SJCRH30 (cell line): Measurements from ENCODE around the gene SLC45A1. TPM values are rescaled to one million over a fixed set of nuclear protein-coding genes. Genes with fewer than 3 reads are reported as not detected.
"Not testable (repeated sequence)": the region's sequence is repeated elsewhere in the genome, so short reads cannot be mapped to it uniquely, and the experiment has no call there.

Experiments used
- DNase-seq, 2 experiments: peaks; one replicate each; pipeline ENCODE4 v3.0.0-alpha.2; 2015 to 2020
- H3K27ac ChIP-seq: fragments of 250-450 bp; sonication (Bioruptor Pico); 2 replicates; pipeline ENCODE4 v1.5.1; 2020; ENCODE audit warnings: mild to moderate bottlenecking, moderate library complexity
- H3K27me3 ChIP-seq: fragments of 250-450 bp; sonication (Bioruptor Pico); 2 replicates; pipeline ENCODE4 v1.5.1; 2020; ENCODE audit warnings: mild to moderate bottlenecking, moderate library complexity
- H3K36me3 ChIP-seq: fragments of 250-450 bp; sonication (Bioruptor Pico); 2 replicates; pipeline ENCODE4 v1.5.1; 2020; ENCODE audit warnings: mild to moderate bottlenecking, moderate library complexity
- H3K4me1 ChIP-seq: fragments of 250-450 bp; sonication (Bioruptor Pico); 2 replicates; pipeline ENCODE4 v1.5.1; 2020; ENCODE audit warnings: mild to moderate bottlenecking, moderate library complexity
- H3K4me3 ChIP-seq: fragments of 250-450 bp; sonication (Bioruptor Pico); 2 replicates; pipeline ENCODE4 v1.5.1; 2020; ENCODE audit warnings: mild to moderate bottlenecking, moderate library complexity
- H3K9me3 ChIP-seq: fragments of 250-450 bp; sonication (Bioruptor Pico); replicated peaks from 2 replicates; pipeline ENCODE4 v1.5.1; 2020; ENCODE audit warnings: mild to moderate bottlenecking, moderate library complexity
- total RNA-seq: library from RNA; depleted of rRNA; stranded (reverse); fragments of >200 nt; shearing (Covaris generic); gene quantifications from 2 replicates; pipeline ENCODE4 v1.2.3, GENCODE V29; 2014

Gene SLC45A1
- total RNA-seq, 1 experiment from 2014 or later = 2.8 TPM

DNA sequence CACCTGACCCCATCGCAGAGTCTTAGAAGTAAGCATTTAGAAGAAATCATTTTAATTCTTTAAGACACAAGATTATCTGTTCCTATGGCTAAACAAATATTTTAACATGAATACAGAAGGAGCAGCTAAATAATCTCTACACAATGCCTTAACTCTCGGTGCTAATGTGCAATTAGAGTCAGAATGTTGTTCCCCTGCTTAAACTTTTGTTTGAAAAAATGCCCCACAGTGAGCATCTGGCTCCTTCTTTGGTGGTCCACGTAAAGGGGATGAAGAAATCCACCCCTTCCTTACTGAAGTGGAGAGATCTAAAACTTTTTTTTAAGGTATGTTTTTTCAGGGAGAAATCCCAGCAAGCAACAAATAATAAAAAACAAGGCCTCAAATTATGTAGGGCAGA lies 55.2 kb downstream of the SLC45A1 start:
- Histone ChIP-seq H3K27me3 (no peaks in the 10 kb centered on the region), H3K4me3 (peak overlapping the region; percentile 12; the same call in 1 of the 2 replicates), H3K27ac (peak overlapping the region; percentile 33; the same call in 1 of the 2 replicates), H3K9me3 (no peaks in the 10 kb centered on the region), H3K36me3 (peaks cover 9% of the 10 kb centered on the region; the same call in 1 of the 2 replicates), H3K4me1 (peaks cover 56% of the 10 kb centered on the region)
- no peak for DNase-seq

GRCh38 chr1:8373581-8374241 lies 55.8 kb downstream of the SLC45A1 start:
- DNase-seq = peak; percentile 81 to 87
- H3K36me3 ChIP-seq = peaks cover 9% of the 10 kb centered on the region; the same call in 1 of the 2 replicates
- peak overlapping the region; percentile 12 for H3K4me3 ChIP-seq
- H3K27me3 ChIP-seq = no peaks in the 10 kb centered on the region
- H3K9me3 ChIP-seq = no peaks in the 10 kb centered on the region
- H3K27ac ChIP-seq = peak overlapping the region; percentile 33
- peaks cover 62% of the 10 kb centered on the region for H3K4me1 ChIP-seq

DNA sequence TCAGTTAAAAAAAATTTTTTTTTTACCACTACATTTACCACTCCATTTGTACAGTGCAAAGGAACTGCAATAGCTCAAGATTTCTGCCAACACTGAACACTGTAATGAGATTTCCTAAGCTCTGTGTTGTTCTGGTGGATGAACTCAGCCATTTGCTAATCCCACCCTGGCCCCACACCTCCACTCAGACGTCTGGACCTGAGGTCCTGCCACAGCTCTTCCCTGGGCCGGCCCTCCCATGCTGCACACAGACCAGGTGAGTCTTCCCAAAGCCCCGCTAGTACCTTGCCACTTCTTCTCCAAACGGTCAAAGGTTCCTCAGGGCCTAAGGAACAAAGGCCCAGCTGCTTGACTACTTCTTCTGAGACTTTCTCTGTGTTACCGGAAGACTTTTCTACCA lies 56.4 kb downstream of the SLC45A1 start:
- Histone ChIP-seq H3K4me1 (peaks cover 68% of the 10 kb centered on the region), H3K9me3 (no peaks in the 10 kb centered on the region), H3K27ac (peak overlapping the region; percentile 33; the same call in 1 of the 2 replicates), H3K36me3 (peaks cover 9% of the 10 kb centered on the region; the same call in 1 of the 2 replicates), H3K27me3 (no peaks in the 10 kb centered on the region), H3K4me3 (no peak overlapping the region)
- DNase-seq = no peak

DNA sequence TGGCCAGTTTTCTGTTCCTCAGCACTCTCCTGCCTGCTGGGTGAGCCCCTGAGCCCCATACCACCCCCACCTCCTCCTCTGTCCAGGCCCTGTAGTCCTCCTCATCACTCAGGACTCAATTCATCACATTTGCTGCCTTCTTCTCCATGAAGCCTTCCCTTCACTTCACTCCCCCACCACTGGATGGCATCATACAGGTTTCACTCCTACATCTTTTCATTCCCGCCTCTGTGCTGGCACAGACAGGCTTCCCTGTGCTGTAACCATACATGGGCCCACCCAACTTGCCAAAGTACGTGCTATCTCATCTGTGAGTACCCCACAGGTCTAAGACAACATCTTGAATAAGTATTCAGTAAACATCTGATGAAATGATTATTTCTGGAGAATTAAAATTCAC lies 56.9 kb downstream of the SLC45A1 start:
- Histone ChIP-seq H3K9me3 (no peaks in the 10 kb centered on the region), H3K4me1 (peaks cover 70% of the 10 kb centered on the region), H3K36me3 (peaks cover 9% of the 10 kb centered on the region; the same call in 1 of the 2 replicates), H3K27me3 (no peaks in the 10 kb centered on the region), H3K4me3 (no peak overlapping the region), H3K27ac (no peak overlapping the region)
- DNase-seq = peak; percentile 55 to 74

- H3K4me1 ChIP-seq = peaks cover 55% of the 10 kb centered on the region
- H3K27ac ChIP-seq = no peak overlapping the region
- no peak for DNase-seq
- H3K36me3 ChIP-seq = peaks cover 9% of the 10 kb centered on the region; the same call in 1 of the 2 replicates
- H3K9me3 ChIP-seq = no peaks in the 10 kb centered on the region
- no peak overlapping the region for H3K4me3 ChIP-seq
- H3K27me3 ChIP-seq = no peaks in the 10 kb centered on the region
Observed at GRCh38 chr1:8376358-8376840, 58.5 kb downstream of the SLC45A1 start.

DNA sequence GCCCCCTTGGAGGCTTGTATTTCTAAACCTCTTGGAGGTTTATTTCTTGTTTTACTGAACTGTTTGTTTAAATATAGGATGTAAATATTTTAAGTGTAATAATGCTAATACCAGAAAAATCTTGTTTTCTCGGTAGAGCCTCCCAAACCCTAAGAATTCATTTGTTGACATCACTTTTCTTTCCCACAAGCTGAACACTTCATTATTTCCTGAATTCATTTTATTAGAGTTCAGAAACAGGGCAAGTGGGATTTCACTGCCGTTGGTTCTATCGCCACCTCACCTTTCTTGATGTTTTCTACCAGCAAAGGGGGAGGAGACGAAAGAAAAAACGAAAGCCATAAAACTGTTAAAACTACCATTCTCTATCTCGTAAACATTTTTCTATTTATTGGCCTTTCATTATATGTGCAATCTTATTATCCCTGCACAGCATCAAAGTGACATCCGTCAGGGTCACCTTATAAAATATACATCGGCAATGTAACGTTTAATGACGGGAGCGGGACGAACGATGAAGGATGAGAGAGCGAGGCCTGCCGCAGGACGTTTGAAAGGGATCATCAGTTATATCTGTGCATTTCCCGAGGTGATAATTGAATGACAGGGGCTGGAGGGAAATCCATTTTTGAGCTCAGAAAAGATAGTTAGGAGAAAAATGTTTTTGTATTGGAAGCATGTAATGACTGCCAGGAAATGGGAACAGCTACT lies 59.5 kb downstream of the SLC45A1 start:
- no peak overlapping the region for H3K27ac ChIP-seq
- H3K9me3 ChIP-seq = no peaks in the 10 kb centered on the region
- no peak overlapping the region for H3K4me3 ChIP-seq
- peaks cover 45% of the 10 kb centered on the region for H3K4me1 ChIP-seq
- peaks cover 11% of the 10 kb centered on the region; the same call in 1 of the 2 replicates for H3K36me3 ChIP-seq
- no peak for DNase-seq
- H3K27me3 ChIP-seq = no peaks in the 10 kb centered on the region

GRCh38 chr1:8378178-8378577 lies 60.3 kb downstream of the SLC45A1 start:
- H3K27ac ChIP-seq = peak overlapping the region; percentile 17
- no peaks in the 10 kb centered on the region for H3K9me3 ChIP-seq
- no peak overlapping the region for H3K4me3 ChIP-seq
- no peaks in the 10 kb centered on the region for H3K27me3 ChIP-seq
- H3K4me1 ChIP-seq = peaks cover 37% of the 10 kb centered on the region
- DNase-seq = peak; percentile 64 to 82
- peaks cover 11% of the 10 kb centered on the region; the same call in 1 of the 2 replicates for H3K36me3 ChIP-seq

DNA sequence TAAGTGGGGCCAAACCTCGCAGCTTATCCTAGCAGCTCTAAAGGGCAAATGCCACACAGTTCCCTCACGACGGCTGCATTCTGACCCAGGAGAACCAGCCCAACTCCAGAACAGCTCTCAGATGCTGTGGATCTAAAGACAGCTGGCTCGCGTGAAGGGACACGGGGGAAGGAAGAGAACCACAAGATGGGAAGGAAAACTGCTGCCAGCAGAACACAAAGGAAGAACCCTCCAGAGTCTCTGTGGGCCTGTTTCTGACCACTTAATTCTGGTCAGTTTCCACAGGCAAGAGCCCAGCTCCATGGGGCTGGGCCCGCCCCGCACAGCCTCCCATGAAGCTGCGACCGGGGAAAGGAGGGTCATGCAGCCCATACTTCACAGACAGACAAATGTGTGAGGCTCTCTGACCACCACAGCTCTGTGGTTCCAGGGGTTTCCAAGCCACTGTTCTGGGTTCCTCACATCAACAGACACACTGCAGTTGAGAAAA lies 61.1 kb downstream of the SLC45A1 start:
- H3K4me1 ChIP-seq = peaks cover 31% of the 10 kb centered on the region
- H3K36me3 ChIP-seq = peaks cover 11% of the 10 kb centered on the region; the same call in 1 of the 2 replicates
- H3K27ac ChIP-seq = peak overlapping the region; percentile 17; the same call in 1 of the 2 replicates

GRCh38 chr1:8379513-8380186 lies 61.7 kb downstream of the SLC45A1 start:
- Histone ChIP-seq H3K27me3 (no peaks in the 10 kb centered on the region), H3K9me3 (no peaks in the 10 kb centered on the region), H3K36me3 (peaks cover 11% of the 10 kb centered on the region; the same call in 1 of the 2 replicates), H3K27ac (no peak overlapping the region), H3K4me1 (peaks cover 24% of the 10 kb centered on the region), H3K4me3 (no peak overlapping the region)
- DNase-seq = no peak

More for the DNA sequence above, 61.1 kb downstream of the SLC45A1 start:
- no peak for DNase-seq
- Histone ChIP-seq H3K4me3 (no peak overlapping the region), H3K27me3 (no peaks in the 10 kb centered on the region), H3K9me3 (no peaks in the 10 kb centered on the region)

DNA sequence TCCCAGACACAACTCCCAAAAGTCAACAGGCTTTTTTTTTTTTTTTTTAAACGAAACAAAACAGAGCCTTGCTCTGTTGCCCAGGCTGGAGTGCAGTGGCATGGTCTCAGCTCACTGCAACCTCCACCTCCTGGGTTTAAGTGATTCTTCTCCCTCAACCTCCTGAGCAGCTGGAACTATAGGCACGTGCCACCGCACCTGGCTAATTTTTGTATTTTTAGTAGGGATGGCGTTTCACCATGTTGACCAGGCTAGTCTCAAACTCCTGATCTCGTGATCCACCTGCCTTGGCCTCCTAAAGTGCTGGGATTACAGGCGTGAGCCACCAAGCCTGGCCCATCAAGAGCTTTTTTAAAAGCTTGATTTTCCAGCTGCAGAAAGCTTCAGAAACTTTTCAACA lies 62.4 kb downstream of the SLC45A1 start:
- not testable (repeated sequence) for H3K9me3 ChIP-seq, H3K4me3 ChIP-seq, H3K27ac ChIP-seq, H3K27me3 ChIP-seq, DNase-seq
- Histone ChIP-seq H3K4me1 (peaks cover 20% of the 10 kb centered on the region), H3K36me3 (peaks cover 15% of the 10 kb centered on the region; the same call in 1 of the 2 replicates)

- peaks cover 20% of the 10 kb centered on the region for H3K4me1 ChIP-seq
- H3K27ac ChIP-seq = no peak overlapping the region
- no peak for DNase-seq
Observed at GRCh38 chr1:8381618-8382017, 63.7 kb downstream of the SLC45A1 start.

GRCh38 chr1:8382051-8382505 lies 64.2 kb downstream of the SLC45A1 start:
- Histone ChIP-seq H3K27me3 (no peaks in the 10 kb centered on the region), H3K4me3 (no peak overlapping the region), H3K4me1 (peaks cover 20% of the 10 kb centered on the region), H3K36me3 (peaks cover 10% of the 10 kb centered on the region; the same call in 1 of the 2 replicates), H3K27ac (no peak overlapping the region), H3K9me3 (no peaks in the 10 kb centered on the region)
- DNase-seq = no peak

More at GRCh38 chr1:8381618-8382017, 63.7 kb downstream of the SLC45A1 start:
- no peaks in the 10 kb centered on the region for H3K9me3 ChIP-seq
- H3K4me3 ChIP-seq = no peak overlapping the region
- H3K36me3 ChIP-seq = peaks cover 12% of the 10 kb centered on the region; the same call in 1 of the 2 replicates
- no peaks in the 10 kb centered on the region for H3K27me3 ChIP-seq

GRCh38 chr1:8382608-8383505 lies 64.9 kb downstream of the SLC45A1 start:
- peaks cover 6% of the 10 kb centered on the region; the same call in 1 of the 2 replicates for H3K36me3 ChIP-seq

More at GRCh38 chr1:8382608-8383505, 64.9 kb downstream of the SLC45A1 start:
- H3K9me3 ChIP-seq = no peaks in the 10 kb centered on the region
- DNase-seq = no peak
- no peak overlapping the region for H3K27ac ChIP-seq
- no peak overlapping the region for H3K4me3 ChIP-seq
- no peaks in the 10 kb centered on the region for H3K27me3 ChIP-seq
- H3K4me1 ChIP-seq = peaks cover 17% of the 10 kb centered on the region
